ENCODE data around the gene SYCP2.

GRCh38 chr20:59835057-59835447 is 98.4 kb downstream of the SYCP2 start:
- no peak for TF ChIP-seq CTCF (IDR thresholded peaks at IDR 0.05; ENCODE audit: low read length)
- TF ChIP-seq EZH2 (optimal IDR thresholded peaks at IDR 0.05; ENCODE audit: low read depth, low read length): no peak
